Activated CD4-positive, alpha-beta memory T cell treated with anti-CD3 and anti-CD28 coated beads, Interleukin-2, amount 10 ng/mL, durations not matched to agents 7 days and 5 days (primary cell): ENCODE results near the gene MTUS2. TPM values are rescaled to one million over a fixed set of nuclear protein-coding genes. Genes with fewer than 3 reads are reported as not detected.
"Not testable (repeated sequence)": the region's sequence is repeated elsewhere in the genome, so short reads cannot be mapped to it uniquely, and the experiment has no call there.

ENCODE experiments used
- CTCF ChIA-PET: fragments of 350-600 bp; sonication (Branson Sonifier 250); formaldehyde crosslinking; loops from one replicate; lab custom pipeline; 2021; ENCODE audit warnings: antibody characterized with exemption, inconsistent platforms; lab: Charles Lee
- POLR2A ChIA-PET: fragments of 350-600 bp; sonication (Branson Sonifier 250); formaldehyde crosslinking; loops from one replicate; lab custom pipeline; 2021; ENCODE audit warnings: antibody characterized with exemption; lab: Charles Lee
- DNase-seq: peaks from one replicate; pipeline ENCODE4 v3.0.0-alpha.2; 2020
- H3K27ac Mint-ChIP-seq: one replicate; pipeline ENCODE4 v1.8.0; 2021; ENCODE audit warnings: mild to moderate bottlenecking, mixed read lengths
- H3K27me3 Mint-ChIP-seq: one replicate; pipeline ENCODE4 v1.8.0; 2021; ENCODE audit warnings: mixed read lengths
- H3K36me3 Mint-ChIP-seq: one replicate; pipeline ENCODE4 v1.8.0; 2021; ENCODE audit warnings: low read depth, mixed read lengths
- H3K4me1 Mint-ChIP-seq: one replicate; pipeline ENCODE4 v1.8.0; 2021; ENCODE audit warnings: mixed read lengths
- H3K4me3 Mint-ChIP-seq: one replicate; pipeline ENCODE4 v1.8.0; 2021; ENCODE audit warnings: mild to moderate bottlenecking, mixed read lengths
- H3K9me3 Mint-ChIP-seq: one replicate; pipeline ENCODE4 v1.8.0; 2021; ENCODE audit warnings: mixed read lengths
- total RNA-seq, 2 experiments: library from RNA; stranded (reverse); gene quantifications; one replicate each; pipeline ENCODE4 v1.2.3, GENCODE V29; 2021

The MTUS2 gene
- total RNA-seq, 2 experiments from 2014 or later: not detected

GRCh38 chr13:29180055-29180454 lies 359.9 kb downstream of the MTUS2 start:
- no peak overlapping the region for H3K27ac Mint-ChIP-seq
- H3K4me3 Mint-ChIP-seq: no peak overlapping the region
- DNase-seq: no peak
- CTCF ChIA-PET: no interaction called here
- no peaks in the 10 kb centered on the region for H3K4me1 Mint-ChIP-seq
- H3K36me3 Mint-ChIP-seq: no peaks in the 10 kb centered on the region
- H3K9me3 Mint-ChIP-seq: peaks cover 13% of the 10 kb centered on the region
- no peaks in the 10 kb centered on the region for H3K27me3 Mint-ChIP-seq
- POLR2A ChIA-PET: no interaction called here

GRCh38 chr13:29182216-29182615 lies 362.1 kb downstream of the MTUS2 start:
- Mint-ChIP-seq H3K4me3 (no peak overlapping the region), H3K27ac (no peak overlapping the region), H3K9me3 (peaks cover 14% of the 10 kb centered on the region), H3K27me3 (no peaks in the 10 kb centered on the region), H3K36me3 (no peaks in the 10 kb centered on the region), H3K4me1 (no peaks in the 10 kb centered on the region)
- no peak for DNase-seq
- CTCF ChIA-PET: no interaction called here
- POLR2A ChIA-PET: no interaction called here

GRCh38 chr13:29185926-29186325 lies 365.8 kb downstream of the MTUS2 start:
- no peaks in the 10 kb centered on the region for H3K27me3 Mint-ChIP-seq
- peaks cover 14% of the 10 kb centered on the region for H3K9me3 Mint-ChIP-seq
- H3K4me1 Mint-ChIP-seq: no peaks in the 10 kb centered on the region
- ChIA-PET POLR2A (no interaction called here), CTCF (no interaction called here)
- no peaks in the 10 kb centered on the region for H3K36me3 Mint-ChIP-seq
- no peak for DNase-seq
- no peak overlapping the region for H3K4me3 Mint-ChIP-seq
- no peak overlapping the region for H3K27ac Mint-ChIP-seq

GRCh38 chr13:29187584-29187983 lies 367.4 kb downstream of the MTUS2 start:
- ChIA-PET CTCF (no interaction called here), POLR2A (interaction anchor here (1.2 kb wide), 1 partner anchor 62 kb away, joined by 3 read pairs; no protein-coding TSS in a partner anchor)
- Mint-ChIP-seq H3K9me3 (peaks cover 14% of the 10 kb centered on the region), H3K27me3 (no peaks in the 10 kb centered on the region), H3K4me1 (no peaks in the 10 kb centered on the region), H3K4me3 (no peak overlapping the region), H3K36me3 (no peaks in the 10 kb centered on the region), H3K27ac (no peak overlapping the region)
- DNase-seq: no peak

GRCh38 chr13:29190298-29190697 lies 370.2 kb downstream of the MTUS2 start:
- Mint-ChIP-seq H3K4me3 (no peak overlapping the region), H3K27ac (no peak overlapping the region), H3K9me3 (peaks cover 1% of the 10 kb centered on the region), H3K36me3 (no peaks in the 10 kb centered on the region), H3K27me3 (no peaks in the 10 kb centered on the region), H3K4me1 (no peaks in the 10 kb centered on the region)
- ChIA-PET POLR2A (no interaction called here), CTCF (no interaction called here)
- DNase-seq: no peak

- H3K4me3 Mint-ChIP-seq: no peak overlapping the region
- H3K9me3 Mint-ChIP-seq: peaks cover 2% of the 10 kb centered on the region
- H3K27me3 Mint-ChIP-seq: no peaks in the 10 kb centered on the region
- DNase-seq: no peak
- no peaks in the 10 kb centered on the region for H3K36me3 Mint-ChIP-seq
- H3K27ac Mint-ChIP-seq: no peak overlapping the region
- POLR2A ChIA-PET: no interaction called here
- H3K4me1 Mint-ChIP-seq: no peaks in the 10 kb centered on the region
- CTCF ChIA-PET: no interaction called here
Measured at GRCh38 chr13:29193083-29193482, 372.9 kb downstream of the MTUS2 start.

- no peaks in the 10 kb centered on the region for H3K36me3 Mint-ChIP-seq
Measured at GRCh38 chr13:29195456-29195855, 375.3 kb downstream of the MTUS2 start.

GRCh38 chr13:29196409-29197074 lies 376.4 kb downstream of the MTUS2 start:
- Mint-ChIP-seq H3K36me3 (no peaks in the 10 kb centered on the region), H3K4me3 (no peak overlapping the region), H3K27me3 (no peaks in the 10 kb centered on the region), H3K4me1 (no peaks in the 10 kb centered on the region), H3K9me3 (peaks cover 5% of the 10 kb centered on the region), H3K27ac (no peak overlapping the region)
- no peak for DNase-seq
- ChIA-PET CTCF (no interaction called here), POLR2A (no interaction called here)

More at GRCh38 chr13:29195456-29195855, 375.3 kb downstream of the MTUS2 start:
- H3K27ac Mint-ChIP-seq: no peak overlapping the region
- peaks cover 5% of the 10 kb centered on the region for H3K9me3 Mint-ChIP-seq
- H3K27me3 Mint-ChIP-seq: no peaks in the 10 kb centered on the region
- ChIA-PET CTCF (interaction anchor here (0.6 kb wide), 1 partner anchor 426 kb away, joined by 3 read pairs; no protein-coding TSS in a partner anchor), POLR2A (no interaction called here)
- H3K4me3 Mint-ChIP-seq: no peak overlapping the region
- H3K4me1 Mint-ChIP-seq: no peaks in the 10 kb centered on the region
- no peak for DNase-seq

GRCh38 chr13:29202753-29203152 lies 382.6 kb downstream of the MTUS2 start:
- H3K27ac Mint-ChIP-seq, H3K9me3 Mint-ChIP-seq, H3K4me3 Mint-ChIP-seq, H3K27me3 Mint-ChIP-seq, H3K36me3 Mint-ChIP-seq, H3K4me1 Mint-ChIP-seq, DNase-seq, CTCF ChIA-PET, POLR2A ChIA-PET: not testable (repeated sequence)

- Mint-ChIP-seq H3K4me1 (no peaks in the 10 kb centered on the region), H3K9me3 (peaks cover 3% of the 10 kb centered on the region), H3K27ac (no peak overlapping the region), H3K4me3 (no peak overlapping the region), H3K27me3 (no peaks in the 10 kb centered on the region), H3K36me3 (no peaks in the 10 kb centered on the region)
- DNase-seq: no peak
- POLR2A ChIA-PET: no interaction called here
- CTCF ChIA-PET: no interaction called here
Measured at GRCh38 chr13:29204651-29205050, 384.5 kb downstream of the MTUS2 start.

- no peaks in the 10 kb centered on the region for H3K36me3 Mint-ChIP-seq
- ChIA-PET POLR2A (no interaction called here), CTCF (no interaction called here)
- no peak for DNase-seq
- no peaks in the 10 kb centered on the region for H3K27me3 Mint-ChIP-seq
- H3K27ac Mint-ChIP-seq: no peak overlapping the region
- H3K4me3 Mint-ChIP-seq: no peak overlapping the region
- no peaks in the 10 kb centered on the region for H3K4me1 Mint-ChIP-seq
- no peaks in the 10 kb centered on the region for H3K9me3 Mint-ChIP-seq
Measured at GRCh38 chr13:29210676-29211075, 390.5 kb downstream of the MTUS2 start.

GRCh38 chr13:29211162-29211561 lies 391.0 kb downstream of the MTUS2 start:
- POLR2A ChIA-PET, H3K27me3 Mint-ChIP-seq, H3K36me3 Mint-ChIP-seq, DNase-seq, H3K4me1 Mint-ChIP-seq, H3K9me3 Mint-ChIP-seq, H3K4me3 Mint-ChIP-seq, CTCF ChIA-PET, H3K27ac Mint-ChIP-seq: not testable (repeated sequence)

- Mint-ChIP-seq H3K4me1 (no peaks in the 10 kb centered on the region), H3K36me3 (no peaks in the 10 kb centered on the region), H3K27ac (no peak overlapping the region), H3K4me3 (no peak overlapping the region), H3K27me3 (no peaks in the 10 kb centered on the region), H3K9me3 (peaks cover 5% of the 10 kb centered on the region)
- ChIA-PET POLR2A (no interaction called here), CTCF (no interaction called here)
- no peak for DNase-seq
Measured at GRCh38 chr13:29222458-29222857, 402.3 kb downstream of the MTUS2 start.

- H3K27me3 Mint-ChIP-seq: no peaks in the 10 kb centered on the region
- DNase-seq: no peak
Measured at GRCh38 chr13:29224206-29224605, 404.1 kb downstream of the MTUS2 start.

More at GRCh38 chr13:29224206-29224605, 404.1 kb downstream of the MTUS2 start:
- Mint-ChIP-seq H3K36me3 (no peaks in the 10 kb centered on the region), H3K9me3 (peaks cover 5% of the 10 kb centered on the region), H3K4me1 (no peaks in the 10 kb centered on the region), H3K27ac (no peak overlapping the region), H3K4me3 (no peak overlapping the region)
- ChIA-PET POLR2A (interaction anchor here (1.1 kb wide), 1 partner anchor 25 kb away, joined by 3 read pairs; no protein-coding TSS in a partner anchor), CTCF (no interaction called here)
